ENCODE data around the gene MPP4.

DNA sequence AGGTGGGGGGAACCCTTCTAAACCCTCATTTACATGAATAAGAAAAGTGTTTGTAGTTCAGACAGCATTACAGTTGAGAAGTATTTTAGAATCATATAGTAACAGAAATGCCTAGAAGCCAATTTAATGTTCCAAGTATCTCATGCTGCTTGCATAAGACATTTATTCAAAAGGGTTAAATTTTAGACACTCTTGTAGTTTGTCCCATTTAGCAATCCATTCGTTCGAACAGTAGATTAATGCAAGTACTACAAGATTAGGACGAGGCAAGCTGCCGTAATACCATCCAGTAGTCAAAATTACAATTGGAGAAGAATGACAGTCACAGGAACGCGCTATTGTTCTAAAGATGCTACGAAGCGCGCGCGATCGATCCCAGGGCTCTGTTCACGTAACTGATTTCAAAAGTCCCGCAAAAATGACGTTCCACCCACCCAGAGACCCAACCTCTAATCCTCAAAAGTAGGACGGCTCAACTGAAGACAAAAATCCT is 56.3 kb downstream of the MPP4 start:
- TF ChIP-seq CTCF (conservative IDR thresholded peaks at IDR 0.05; ENCODE audit: low read depth, low read length) = no peak
- no peak for TF ChIP-seq EZH2 (IDR thresholded peaks at IDR 0.05; ENCODE audit: low read length, unreplicated experiment)

Data from PC-3 (cell line).